ENCODE measurements around the gene WNT2.

The WNT2 gene

GRCh38 chr7:117279931-117280557 is 42.8 kb downstream of the WNT2 start:
- ATAC-seq, result no peak
- no peak for TF ChIP-seq ZFP30 (CRISPR knock-in tag; IDR thresholded peaks at IDR 0.05)
- no peak for TF ChIP-seq PPARA (CRISPR knock-in tag; IDR thresholded peaks at IDR 0.05; ENCODE audit: borderline replicate concordance)
- TF ChIP-seq TSHZ2 (CRISPR knock-in tag; IDR thresholded peaks at IDR 0.05), result no peak
- no peak for TF ChIP-seq ARNTL (CRISPR knock-in tag; IDR thresholded peaks at IDR 0.05; ENCODE audit: borderline replicate concordance, low read depth)
- TF ChIP-seq CSRNP3 (CRISPR knock-in tag; IDR thresholded peaks at IDR 0.05), result no peak
- no peak for TF ChIP-seq ZNF565 (CRISPR knock-in tag; conservative IDR thresholded peaks at IDR 0.05; ENCODE audit: low read depth)
- TF ChIP-seq ISL1 (CRISPR knock-in tag; IDR thresholded peaks at IDR 0.05), result no peak
- no peak for TF ChIP-seq BACH2 (CRISPR knock-in tag; IDR thresholded peaks at IDR 0.05; ENCODE audit: borderline replicate concordance)
- no peak for TF ChIP-seq ZC3H10 (CRISPR knock-in tag; IDR thresholded peaks at IDR 0.05)
- no peak for TF ChIP-seq CREB5 (CRISPR knock-in tag; IDR thresholded peaks at IDR 0.05; ENCODE audit: low read depth)
- TF ChIP-seq ZFP3 (CRISPR knock-in tag; IDR thresholded peaks at IDR 0.05), result no peak
- no peak for TF ChIP-seq CSDC2 (CRISPR knock-in tag; IDR thresholded peaks at IDR 0.05)
- no peak for TF ChIP-seq POU6F1 (CRISPR knock-in tag; IDR thresholded peaks at IDR 0.05; ENCODE audit: borderline replicate concordance, low read depth)
- no peak for TF ChIP-seq TCF4 (CRISPR knock-in tag; IDR thresholded peaks at IDR 0.05; ENCODE audit: borderline replicate concordance)
- no peak for TF ChIP-seq GLIS3 (CRISPR knock-in tag; IDR thresholded peaks at IDR 0.05)
- TF ChIP-seq ZNF70 (CRISPR knock-in tag; IDR thresholded peaks at IDR 0.05), result no peak
- TF ChIP-seq TOX (CRISPR knock-in tag; IDR thresholded peaks at IDR 0.05; ENCODE audit: borderline replicate concordance), result no peak

GRCh38 chr7:117279203-117279602 is 43.7 kb downstream of the WNT2 start:
- ATAC-seq, result no peak
- TF ChIP-seq ZNF565 (CRISPR knock-in tag; conservative IDR thresholded peaks at IDR 0.05; ENCODE audit: low read depth) (no peak), ZFP30 (CRISPR knock-in tag; IDR thresholded peaks at IDR 0.05) (no peak), CSRNP3 (CRISPR knock-in tag; IDR thresholded peaks at IDR 0.05) (no peak), RARB (CRISPR knock-in tag; IDR thresholded peaks at IDR 0.05) (no peak), ESRRG (CRISPR knock-in tag; IDR thresholded peaks at IDR 0.05) (no peak), ZFP3 (CRISPR knock-in tag; IDR thresholded peaks at IDR 0.05) (no peak), ZNF8 (CRISPR knock-in tag; IDR thresholded peaks at IDR 0.05) (no peak), TSHZ2 (CRISPR knock-in tag; IDR thresholded peaks at IDR 0.05) (no peak), ARNTL (CRISPR knock-in tag; IDR thresholded peaks at IDR 0.05; ENCODE audit: borderline replicate concordance, low read depth) (no peak), CSDC2 (CRISPR knock-in tag; IDR thresholded peaks at IDR 0.05) (no peak), POU6F1 (CRISPR knock-in tag; IDR thresholded peaks at IDR 0.05; ENCODE audit: borderline replicate concordance, low read depth) (no peak), GLIS3 (CRISPR knock-in tag; IDR thresholded peaks at IDR 0.05) (no peak), PPARA (CRISPR knock-in tag; IDR thresholded peaks at IDR 0.05; ENCODE audit: borderline replicate concordance) (no peak), BACH2 (CRISPR knock-in tag; IDR thresholded peaks at IDR 0.05; ENCODE audit: borderline replicate concordance) (no peak), TCF4 (CRISPR knock-in tag; IDR thresholded peaks at IDR 0.05; ENCODE audit: borderline replicate concordance) (no peak)
